ENCODE results near the gene VAPA. TPM values are rescaled to one million over a fixed set of nuclear protein-coding genes. Genes with fewer than 3 reads are reported as not detected.

The VAPA gene, protein sequence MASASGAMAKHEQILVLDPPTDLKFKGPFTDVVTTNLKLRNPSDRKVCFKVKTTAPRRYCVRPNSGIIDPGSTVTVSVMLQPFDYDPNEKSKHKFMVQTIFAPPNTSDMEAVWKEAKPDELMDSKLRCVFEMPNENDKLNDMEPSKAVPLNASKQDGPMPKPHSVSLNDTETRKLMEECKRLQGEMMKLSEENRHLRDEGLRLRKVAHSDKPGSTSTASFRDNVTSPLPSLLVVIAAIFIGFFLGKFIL
- 278 and 307 TPM in 2 replicates for total RNA-seq

DNA sequence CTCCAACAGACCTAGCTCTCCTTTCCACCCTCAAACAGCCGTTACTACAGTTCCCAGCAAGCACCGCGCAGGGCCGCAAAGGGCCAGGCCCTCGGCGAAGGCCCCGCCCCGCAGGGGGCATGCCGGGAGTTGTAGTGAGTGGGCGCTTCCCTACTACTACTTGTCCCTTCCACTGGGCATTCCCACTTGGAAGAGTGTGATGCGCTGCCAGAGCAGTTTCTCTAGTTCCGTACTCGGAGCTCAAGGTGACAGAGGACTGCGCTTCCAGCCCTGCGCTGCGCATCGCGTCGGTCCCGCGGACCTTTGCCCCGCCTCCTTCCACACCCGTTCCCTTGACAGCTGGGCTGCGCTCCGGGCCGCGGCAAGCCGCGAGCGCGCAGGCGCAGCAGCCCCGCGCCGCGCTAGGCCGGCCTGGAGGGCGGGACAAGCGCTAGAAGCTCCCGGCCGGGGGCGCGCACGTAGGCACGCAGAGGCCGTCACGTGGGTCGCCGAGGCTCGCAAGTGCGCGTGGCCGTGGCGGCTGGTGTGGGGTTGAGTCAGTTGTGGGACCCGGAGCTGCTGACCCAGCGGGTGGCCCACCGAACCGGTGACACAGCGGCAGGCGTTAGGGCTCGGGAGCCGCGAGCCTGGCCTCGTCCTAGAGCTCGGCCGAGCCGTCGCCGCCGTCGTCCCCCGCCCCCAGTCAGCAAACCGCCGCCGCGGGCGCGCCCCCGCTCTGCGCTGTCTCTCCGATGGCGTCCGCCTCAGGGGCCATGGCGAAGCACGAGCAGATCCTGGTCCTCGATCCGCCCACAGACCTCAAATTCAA, at the start of gene VAPA:
VAPA (plus strand) TSS at position 491 of the 808 bp plus-strand sequence; CDS start at position 732, 241 bp downstream.

DNA sequence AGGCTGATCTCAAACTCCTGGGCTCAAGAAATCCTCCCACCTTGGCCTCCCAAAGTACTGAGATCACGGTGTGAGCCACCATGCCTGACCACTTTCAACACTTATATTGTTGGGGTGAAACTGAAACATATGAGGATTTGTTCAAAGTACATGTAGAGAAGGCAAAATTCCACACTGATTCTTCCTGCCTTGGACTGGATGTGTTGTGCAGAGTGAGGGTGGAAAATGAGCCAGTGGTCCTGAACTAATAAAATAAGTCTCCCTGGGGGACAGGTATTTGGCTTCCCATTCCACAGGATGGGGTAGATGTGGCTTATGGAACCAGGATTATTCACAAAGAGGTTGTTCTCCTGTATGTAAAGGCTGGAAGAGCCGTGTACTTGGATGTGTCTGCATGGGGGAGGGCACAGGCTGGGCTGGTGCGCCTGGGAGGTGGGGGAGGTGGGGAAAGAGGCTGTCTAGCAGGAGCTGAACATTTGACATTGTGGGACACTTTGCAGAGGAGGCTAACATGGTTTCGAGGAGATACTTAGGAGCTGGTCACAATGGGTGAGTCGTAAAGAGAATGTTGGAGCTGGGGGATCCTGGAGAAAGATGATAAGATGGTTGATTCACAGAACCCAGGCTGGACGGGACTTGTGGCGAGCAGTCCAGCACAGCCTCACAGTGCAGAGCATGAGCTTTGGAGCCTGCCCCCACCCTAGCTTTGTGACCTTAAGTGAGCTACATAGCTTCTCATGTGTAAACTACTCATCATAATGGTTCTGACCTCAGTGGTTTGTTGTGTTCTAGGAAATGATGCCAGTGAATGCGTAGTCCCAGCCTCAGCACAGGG, 28.4 kb upstream of the VAPA start, which contains the start of gene TXNDC2:
TXNDC2 (plus strand) TSS at position 804 of the 835 bp plus-strand sequence. CDS start 708 bp downstream, outside the sequence.

Other genes with a start within 250 kb of the VAPA start
- 41.4 and 55.6 TPM in 2 replicates for gene RAB31, start 205.7 kb upstream of the VAPA start, total RNA-seq
- not detected in 2 replicates for gene TXNDC2, start 28.0 kb upstream of the VAPA start, total RNA-seq

Data from regular cardiac myocyte (primary cell).